ENCODE measurements around the gene ANO9.

ANO9 gene

GRCh38 chr11:382081-382629 lies 59.7 kb downstream of the ANO9 start:
- DNase-seq (ENCODE audit: low spot score) = no peak

- DNase-seq (ENCODE audit: low spot score) = no peak
Measured at GRCh38 chr11:381501-382072, 60.2 kb downstream of the ANO9 start.

GRCh38 chr11:380996-381395 lies 60.8 kb downstream of the ANO9 start:
- no peak for DNase-seq (ENCODE audit: low spot score)

GRCh38 chr11:380491-380890 lies 61.3 kb downstream of the ANO9 start:
- DNase-seq (ENCODE audit: low spot score) = no peak

GRCh38 chr11:380095-380480 lies 61.7 kb downstream of the ANO9 start:
- DNase-seq (ENCODE audit: low spot score) = no peak

- no peak for DNase-seq (ENCODE audit: low spot score)
Measured at GRCh38 chr11:379205-380094, 62.4 kb downstream of the ANO9 start.

GRCh38 chr11:377883-378500 lies 63.8 kb downstream of the ANO9 start:
- DNase-seq (ENCODE audit: low spot score) = no peak

- DNase-seq (ENCODE audit: low spot score) = no peak
Measured at GRCh38 chr11:377174-377865, 64.5 kb downstream of the ANO9 start.

GRCh38 chr11:376531-377173 lies 65.2 kb downstream of the ANO9 start:
- no peak for DNase-seq (ENCODE audit: low spot score)

- DNase-seq (ENCODE audit: low spot score) = no peak
Measured at GRCh38 chr11:375065-376025, 66.5 kb downstream of the ANO9 start.

- peak; percentile 88 for DNase-seq (ENCODE audit: low spot score)
Measured at GRCh38 chr11:373716-374551, 67.9 kb downstream of the ANO9 start.

GRCh38 chr11:372809-373715 lies 68.7 kb downstream of the ANO9 start:
- no peak for DNase-seq (ENCODE audit: low spot score)

GRCh38 chr11:371716-372590 lies 69.9 kb downstream of the ANO9 start:
- DNase-seq (ENCODE audit: low spot score) = no peak

- DNase-seq (ENCODE audit: low spot score) = no peak
Measured at GRCh38 chr11:371051-371450, 70.8 kb downstream of the ANO9 start.

- no peak for DNase-seq (ENCODE audit: low spot score)
Measured at GRCh38 chr11:370070-370941, 71.5 kb downstream of the ANO9 start.

GRCh38 chr11:369336-370018 lies 72.3 kb downstream of the ANO9 start, which contains the start of gene B4GALNT4:
TSS of gene B4GALNT4 (plus strand) at chr11:369499. CDS start at chr11:369804, 305 bp downstream.
- peak; percentile 65 for DNase-seq (ENCODE audit: low spot score)
